ENCODE data around the gene ERICH4. TPM values are rescaled to one million over a fixed set of nuclear protein-coding genes. Genes with fewer than 3 reads are reported as not detected.

The ERICH4 gene
- total and polyA plus RNA-seq, 2 of the 13 experiments (the other 11 are each of a cell fraction or from before 2014, with no cell fraction given) = 0.40 to 0.64 TPM

GRCh38 chr19:41439441-41440222 lies 3.3 kb upstream of the ERICH4 start, which contains the start of gene DMAC2 (continued):
- TF ChIP-seq ZNF777 (CRISPR knock-in tag; IDR thresholded peaks at IDR 0.05) (no peak), ZNF331 (CRISPR knock-in tag; IDR thresholded peaks at IDR 0.05) (peak; percentile 14; the same call in 1 of the 2 replicates), ZBTB21 (CRISPR knock-in tag; IDR thresholded peaks at IDR 0.05) (no peak), MYNN (CRISPR knock-in tag; IDR thresholded peaks at IDR 0.05; ENCODE audit: low read depth) (0 out of 2 replicates have a peak, but pooled peaks have one; percentile 43), ZNF749 (CRISPR knock-in tag; IDR thresholded peaks at IDR 0.05; ENCODE audit: borderline replicate concordance) (peak; percentile 65; the same call in 1 of the 2 replicates), THAP11 (CRISPR knock-in tag; IDR thresholded peaks at IDR 0.05) (peak; percentile 88), STAG1 (CRISPR knock-in tag; IDR thresholded peaks at IDR 0.05) (peak; percentile 47), CHCHD3 (CRISPR knock-in tag; IDR thresholded peaks at IDR 0.05) (0 out of 2 replicates have a peak, but pooled peaks have one; percentile 63), NFKB2 (CRISPR knock-in tag; IDR thresholded peaks at IDR 0.05; ENCODE audit: borderline replicate concordance) (peak; percentile 19; the same call in 1 of the 2 replicates), ZNF335 (CRISPR knock-in tag; IDR thresholded peaks at IDR 0.05) (peak; percentile 98), ZNF883 (CRISPR knock-in tag; IDR thresholded peaks at IDR 0.05; ENCODE audit: not compliant biosample characterization) (peak; percentile 86), ISL2 (CRISPR knock-in tag; IDR thresholded peaks at IDR 0.05) (no peak; the same call in 1 of the 2 replicates), TGIF2 (CRISPR knock-in tag; IDR thresholded peaks at IDR 0.05) (peak; percentile 43; the same call in 1 of the 2 replicates), DRAP1 (CRISPR knock-in tag; IDR thresholded peaks at IDR 0.05) (peak; percentile 76), ARNTL (CRISPR knock-in tag; IDR thresholded peaks at IDR 0.05) (peak; percentile 69), TFDP1 (CRISPR knock-in tag; IDR thresholded peaks at IDR 0.05; ENCODE audit: borderline replicate concordance) (peak; percentile 34), GABPA (IDR thresholded peaks at IDR 0.05; ENCODE audit: low read depth, low read length) (peak; percentile 55), GABPA (CRISPR knock-in tag; IDR thresholded peaks at IDR 0.05; ENCODE audit: low read depth) (peak; percentile 93), TAF1 (CRISPR knock-in tag; IDR thresholded peaks at IDR 0.05) (peak; percentile 93), ZNF800 (CRISPR knock-in tag; IDR thresholded peaks at IDR 0.05) (0 out of 2 replicates have a peak, but pooled peaks have one; percentile 42)
- TF ChIP-seq, protein P1, sequence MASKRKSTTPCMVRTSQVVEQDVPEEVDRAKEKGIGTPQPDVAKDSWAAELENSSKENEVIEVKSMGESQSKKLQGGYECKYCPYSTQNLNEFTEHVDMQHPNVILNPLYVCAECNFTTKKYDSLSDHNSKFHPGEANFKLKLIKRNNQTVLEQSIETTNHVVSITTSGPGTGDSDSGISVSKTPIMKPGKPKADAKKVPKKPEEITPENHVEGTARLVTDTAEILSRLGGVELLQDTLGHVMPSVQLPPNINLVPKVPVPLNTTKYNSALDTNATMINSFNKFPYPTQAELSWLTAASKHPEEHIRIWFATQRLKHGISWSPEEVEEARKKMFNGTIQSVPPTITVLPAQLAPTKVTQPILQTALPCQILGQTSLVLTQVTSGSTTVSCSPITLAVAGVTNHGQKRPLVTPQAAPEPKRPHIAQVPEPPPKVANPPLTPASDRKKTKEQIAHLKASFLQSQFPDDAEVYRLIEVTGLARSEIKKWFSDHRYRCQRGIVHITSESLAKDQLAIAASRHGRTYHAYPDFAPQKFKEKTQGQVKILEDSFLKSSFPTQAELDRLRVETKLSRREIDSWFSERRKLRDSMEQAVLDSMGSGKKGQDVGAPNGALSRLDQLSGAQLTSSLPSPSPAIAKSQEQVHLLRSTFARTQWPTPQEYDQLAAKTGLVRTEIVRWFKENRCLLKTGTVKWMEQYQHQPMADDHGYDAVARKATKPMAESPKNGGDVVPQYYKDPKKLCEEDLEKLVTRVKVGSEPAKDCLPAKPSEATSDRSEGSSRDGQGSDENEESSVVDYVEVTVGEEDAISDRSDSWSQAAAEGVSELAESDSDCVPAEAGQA (IDR thresholded peaks at IDR 0.05; ENCODE audit: low read depth) = no peak; the same call in none of the 2 replicates
- TF ChIP-seq, protein P1 (CRISPR knock-in tag; IDR thresholded peaks at IDR 0.05; ENCODE audit: borderline replicate concordance) = no peak

Data from HepG2 (cell line).